HG03521 (cell line): ENCODE results near the gene TAF4.

ENCODE experiments used
- ATAC-seq: cut with Tn5 transposase; IDR thresholded peaks from one replicate; pipeline ENCODE4 v1.9.1; 2021; ENCODE audit warnings: mild to moderate bottlenecking, moderate library complexity; ENCODE audit not compliant: unreplicated experiment

Gene TAF4

GRCh38 chr20:61968036-61968810, 97.5 kb downstream of the TAF4 start:
- ATAC-seq, result no peak

GRCh38 chr20:61967300-61967699, 98.4 kb downstream of the TAF4 start:
- ATAC-seq, result no peak

- ATAC-seq, result no peak
Observed at GRCh38 chr20:61966492-61967244, 99.0 kb downstream of the TAF4 start.

- no peak for ATAC-seq
Observed at GRCh38 chr20:61965606-61966491, 99.8 kb downstream of the TAF4 start.

- ATAC-seq, result no peak
Observed at GRCh38 chr20:61964675-61965605, 100.7 kb downstream of the TAF4 start.

GRCh38 chr20:61963885-61964674, 101.6 kb downstream of the TAF4 start:
- ATAC-seq, result no peak

- no peak for ATAC-seq
Observed at GRCh38 chr20:61963149-61963548, 102.5 kb downstream of the TAF4 start.

GRCh38 chr20:61960836-61961235, 104.8 kb downstream of the TAF4 start:
- no peak for ATAC-seq

GRCh38 chr20:61958773-61959700, 106.6 kb downstream of the TAF4 start:
- ATAC-seq, result no peak

- no peak for ATAC-seq
Observed at GRCh38 chr20:61957961-61958715, 107.5 kb downstream of the TAF4 start.

- ATAC-seq, result no peak
Observed at GRCh38 chr20:61956396-61957342, 109.0 kb downstream of the TAF4 start.

- no peak for ATAC-seq
Observed at GRCh38 chr20:61955668-61956395, 109.8 kb downstream of the TAF4 start.

- no peak for ATAC-seq
Observed at GRCh38 chr20:61954276-61955021, 111.2 kb downstream of the TAF4 start.

GRCh38 chr20:61953037-61954021, 112.4 kb downstream of the TAF4 start:
- ATAC-seq, result no peak
